SK-N-SH (cell line): ENCODE measurements around the gene OR5F1. TPM values are rescaled to one million over a fixed set of nuclear protein-coding genes. Genes with fewer than 3 reads are reported as not detected.

Experiments used
- CTCF ChIA-PET: fragments of 300-600, 350-600 bp; formaldehyde crosslinking; extraction: SDS; loops from one replicate; lab custom pipeline; 2021; lab: Yijun Ruan, JAX
- POLR2A ChIA-PET: fragments of 350-600 bp; sonication (Branson Sonifier 250); formaldehyde crosslinking; extraction: SDS; loops from one replicate; lab custom pipeline; 2020; ENCODE audit warnings: antibody characterized with exemption, inconsistent platforms; lab: Yijun Ruan, JAX
- DNase-seq: peaks from one replicate; pipeline ENCODE4 v3.0.0; 2012
- H2AFZ ChIP-seq: fragments of 200-600 bp; sonication (generic); 2 replicates; pipeline ENCODE4 v1.8.1; 2016; ENCODE audit warnings: antibody characterized with exemption, mild to moderate bottlenecking, low read depth
- H3F3A ChIP-seq: fragments of 200-600 bp; sonication (generic); replicated peaks from 2 replicates; pipeline ENCODE3; 2016; ENCODE audit warnings: antibody characterized with exemption, mild to moderate bottlenecking; ENCODE audit not compliant: insufficient read depth
- H3K27ac ChIP-seq, 2 experiments: fragments of 200-500 bp in 1 of 2; fragments of 200-600 bp in 1 of 2; sonication (Bioruptor generic) in 1 of 2; sonication (generic), shearing (Covaris generic) in 1 of 2; 2 replicates each; pipeline versions ENCODE4 v1.5.1 to v1.6.1; 2014 to 2016; ENCODE audit warnings: low read depth in 2 of 2, inconsistent platforms in 1 of 2, low read length in 1 of 2, mild to moderate bottlenecking in 1 of 2, mixed read lengths in 1 of 2
- H3K27me3 ChIP-seq: fragments of 200-600 bp; sonication (generic), shearing (Covaris generic); 2 replicates; pipeline ENCODE4 v1.6.1; 2016; ENCODE audit warnings: mixed run types; ENCODE audit not compliant: insufficient read depth
- H3K36me3 ChIP-seq, 2 experiments: fragments of 200-500 bp in 1 of 2; fragments of 200-600 bp in 1 of 2; sonication (Bioruptor generic) in 1 of 2; sonication (generic) in 1 of 2; replicated peaks in 1 of 2; 2 replicates each; pipeline versions ENCODE3 to v1.5.1; 2014 to 2016; ENCODE audit warnings: low read length in 1 of 2, mild to moderate bottlenecking in 1 of 2; ENCODE audit not compliant: insufficient read depth in 2 of 2, control insufficient read depth in 1 of 2
- H3K4me1 ChIP-seq, 2 experiments: fragments of 200-500 bp in 1 of 2; fragments of 200-600 bp in 1 of 2; sonication (Bioruptor generic) in 1 of 2; sonication (generic), shearing (Covaris generic) in 1 of 2; 2 replicates each; pipeline versions ENCODE4 v1.5.1 to v1.6.1; 2014 to 2016; ENCODE audit warnings: low read depth in 1 of 2, low read length in 1 of 2, mixed run types in 1 of 2; ENCODE audit not compliant: insufficient read depth in 2 of 2, control insufficient read depth in 1 of 2
- H3K4me2 ChIP-seq: fragments of 200-600 bp; sonication (generic), shearing (Covaris generic); 2 replicates; pipeline ENCODE4 v1.6.1; 2017; ENCODE audit warnings: mixed run types
- H3K4me3 ChIP-seq, 2 experiments: fragments of 200-500 bp in 1 of 2; fragments of 200-600 bp in 1 of 2; sonication (Bioruptor generic) in 1 of 2; sonication (generic), shearing (Covaris generic) in 1 of 2; 2 replicates each; pipeline versions ENCODE4 v1.5.1 to v1.8.1; 2014 to 2016; ENCODE audit warnings: low read depth in 2 of 2, inconsistent platforms in 1 of 2, low read length in 1 of 2, mild to moderate bottlenecking in 1 of 2, mixed read lengths in 1 of 2, moderate library complexity in 1 of 2
- H3K79me2 ChIP-seq: fragments of 200-600 bp; sonication (generic); 2 replicates; pipeline ENCODE4 v1.8.1; 2017; ENCODE audit warnings: mild to moderate bottlenecking; ENCODE audit not compliant: insufficient read depth
- H3K9ac ChIP-seq: fragments of 200-600 bp; sonication (generic); 2 replicates; pipeline ENCODE4 v1.6.1; 2017; ENCODE audit warnings: mixed run types
- H3K9me2 ChIP-seq: fragments of 200-600 bp; sonication (generic); 2 replicates; pipeline ENCODE4 v1.6.1; 2017; ENCODE audit warnings: mixed run types
- H3K9me3 ChIP-seq: fragments of 200-600 bp; sonication (generic); 2 replicates; pipeline ENCODE4 v1.6.1; 2017; ENCODE audit warnings: mixed run types, mild to moderate bottlenecking, moderate library complexity
- H4K20me1 ChIP-seq: fragments of 200-600 bp; sonication (generic); 2 replicates; pipeline ENCODE4 v1.6.1; 2017; ENCODE audit warnings: mild to moderate bottlenecking, mixed run types; ENCODE audit not compliant: insufficient read depth
- CHD2 ChIP-seq: fragments of 150-350 bp; IDR thresholded peaks from 2 replicates; pipeline ENCODE4 v1.6.1; 2018; ENCODE audit warnings: low read length; ENCODE audit not compliant: partially characterized antibody
- EP300 ChIP-seq, 2 experiments: IDR thresholded peaks; 2 replicates each; pipeline versions ENCODE4 v1.4.0 to v1.6.1; 2012; ENCODE audit warnings: borderline replicate concordance in 1 of 2, low read depth in 1 of 2, low read length in 1 of 2
- EZH2phosphoT487 ChIP-seq: fragments of 200-600 bp; sonication (generic); IDR thresholded peaks from 2 replicates; pipeline ENCODE4 v1.6.1; 2017; ENCODE audit warnings: low read depth, mixed run types, mild to moderate bottlenecking, antibody characterized with exemption, moderate library complexity, borderline replicate concordance
- JUND ChIP-seq: IDR thresholded peaks from 2 replicates; pipeline ENCODE4 v1.4.0; 2012
- MEF2A ChIP-seq: IDR thresholded peaks from 2 replicates; pipeline ENCODE4 v1.4.0; 2012; ENCODE audit warnings: low read depth, borderline replicate concordance
- RAD21 ChIP-seq: IDR thresholded peaks from 2 replicates; pipeline ENCODE4 v1.6.1; 2012; ENCODE audit warnings: mild to moderate bottlenecking, low read length
- RFX5 ChIP-seq: IDR thresholded peaks from 2 replicates; pipeline ENCODE4 v1.6.1; 2012; ENCODE audit warnings: mild to moderate bottlenecking, improper control_type of control experiment, low read length
- SMC3 ChIP-seq: IDR thresholded peaks from 2 replicates; pipeline ENCODE4 v1.6.1; 2012; ENCODE audit warnings: low read depth, low read length, improper control_type of control experiment
- TAF1 ChIP-seq: IDR thresholded peaks from 2 replicates; pipeline ENCODE4 v1.6.1; 2012; ENCODE audit warnings: low read depth, mild to moderate bottlenecking, low read length, moderate library complexity, borderline replicate concordance
- TCF12 ChIP-seq: IDR thresholded peaks from 2 replicates; pipeline ENCODE4 v1.4.0; 2012
- WGBS: methylation state at CpG from one replicate; pipeline ENCODE4 v1.1.6; 2017; ENCODE audit warnings: low lambda C conversion rate; 5-methylcytosine and 5-hydroxymethylcytosine counted together
- polyA plus RNA-seq, 3 experiments: library from polyadenylated mRNA; depleted of rRNA; stranded (reverse); fragments of >200 nt; gene quantifications; 2 replicates each; pipeline ENCODE4 v1.2.3, GENCODE V29; 2012
- TF ChIP-seq, protein P1 (sequence below): fragments of 150-350 bp; IDR thresholded peaks from 2 replicates; pipeline ENCODE4 v1.6.1; 2016; ENCODE audit warnings: mild to moderate bottlenecking, low read depth, low read length
- TF ChIP-seq, protein P2 (sequence below): fragments of 150-350 bp; IDR thresholded peaks from 2 replicates; pipeline ENCODE4 v1.6.1; 2017; ENCODE audit warnings: antibody characterized with exemption, low read length, low read depth, borderline replicate concordance
- TF ChIP-seq, protein P3 (sequence below): IDR thresholded peaks from 2 replicates; pipeline ENCODE4 v1.4.0; 2012; ENCODE audit warnings: low read depth
- TF ChIP-seq, protein P4 (sequence below): IDR thresholded peaks from 2 replicates; pipeline ENCODE4 v1.4.0; 2012; ENCODE audit warnings: low read depth, borderline replicate concordance

OR5F1 gene
- polyA plus RNA-seq, 1 of the 3 experiments (the other 2 are of a cell fraction): not detected

DNA sequence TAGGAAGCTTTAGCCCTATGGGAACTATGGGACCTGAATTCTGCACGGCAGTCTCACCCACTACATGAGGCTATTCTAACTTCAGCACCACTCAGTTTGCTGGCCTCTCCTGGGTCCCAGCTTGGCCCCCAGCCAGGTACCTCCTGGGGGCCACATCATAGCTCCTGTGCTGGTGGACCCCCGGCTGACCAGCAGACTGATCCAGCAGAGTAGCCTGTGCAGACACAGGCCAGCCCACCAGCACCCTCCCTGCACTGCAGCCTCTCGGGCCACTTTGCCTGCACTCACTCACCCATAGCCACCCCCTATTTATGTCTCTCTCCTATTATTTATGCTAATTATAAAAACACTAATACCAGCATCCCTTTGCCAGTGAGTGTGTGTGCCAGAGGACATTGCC is 23.5 kb downstream of the OR5F1 start:
- no peak overlapping the region for H3K27ac ChIP-seq
- H3K9ac ChIP-seq: no peak overlapping the region
- H3K9me3 ChIP-seq: no peaks in the 10 kb centered on the region
- no peaks in the 10 kb centered on the region for H3K79me2 ChIP-seq
- H3K4me1 ChIP-seq: no peaks in the 10 kb centered on the region
- no peak overlapping the region for H2AFZ ChIP-seq
- ChIA-PET POLR2A (no interaction called here), CTCF (no interaction called here)
- TF ChIP-seq MEF2A: no peak
- TF ChIP-seq, protein P1, sequence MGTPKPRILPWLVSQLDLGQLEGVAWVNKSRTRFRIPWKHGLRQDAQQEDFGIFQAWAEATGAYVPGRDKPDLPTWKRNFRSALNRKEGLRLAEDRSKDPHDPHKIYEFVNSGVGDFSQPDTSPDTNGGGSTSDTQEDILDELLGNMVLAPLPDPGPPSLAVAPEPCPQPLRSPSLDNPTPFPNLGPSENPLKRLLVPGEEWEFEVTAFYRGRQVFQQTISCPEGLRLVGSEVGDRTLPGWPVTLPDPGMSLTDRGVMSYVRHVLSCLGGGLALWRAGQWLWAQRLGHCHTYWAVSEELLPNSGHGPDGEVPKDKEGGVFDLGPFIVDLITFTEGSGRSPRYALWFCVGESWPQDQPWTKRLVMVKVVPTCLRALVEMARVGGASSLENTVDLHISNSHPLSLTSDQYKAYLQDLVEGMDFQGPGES: no peak
- TF ChIP-seq, all 33 proteins: peak for 0
- Histone ChIP-seq H3F3A (no peaks in the 10 kb centered on the region), H3K27me3 (no peaks in the 10 kb centered on the region), H3K9me2 (no peaks in the 10 kb centered on the region), H3K36me3 (no peaks in the 10 kb centered on the region), H4K20me1 (no peaks in the 10 kb centered on the region), H3K4me2 (no peak overlapping the region), H3K4me3 (no peak overlapping the region)
- DNase-seq: no peak
- 0% methylated on average over 1 of the region's 3 CpGs for WGBS

DNA sequence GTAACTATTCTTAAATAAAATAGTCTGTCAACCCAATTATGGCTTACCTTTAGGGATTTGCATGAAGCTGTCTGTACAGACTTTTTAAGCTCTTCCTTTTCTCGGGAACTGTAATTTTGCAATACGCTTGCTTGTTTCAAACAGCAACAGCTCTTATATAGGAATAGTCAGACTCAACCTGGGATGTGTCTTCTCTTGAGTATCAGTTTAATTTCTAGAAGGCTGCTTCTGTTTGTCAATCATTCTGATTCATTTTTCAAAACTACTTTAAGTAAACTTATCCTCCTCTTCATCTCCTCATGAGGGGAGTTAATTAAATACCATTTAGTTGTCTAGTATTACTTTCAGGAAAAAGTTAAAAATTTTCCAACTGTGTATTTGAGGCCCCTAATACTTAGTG is 24.6 kb downstream of the OR5F1 start, which contains the start of gene OR10AG1:
Gene OR10AG1, minus strand, starts transcription at position 101 of the 400 bp plus-strand sequence. Its CDS starts 38 bp downstream, at position 63.
- no peak within 1 kb of the TSS for H3K27ac ChIP-seq
- H4K20me1 ChIP-seq: no peaks in the 10 kb centered on the region
- H3K4me1 ChIP-seq: no peaks in the 10 kb centered on the region
- H3K4me3 ChIP-seq: no peak within 1 kb of the TSS
- no peaks in the 10 kb centered on the region for H3K79me2 ChIP-seq
- 0% methylated on average over 2 of the region's 2 CpGs for WGBS
- no peak within 1 kb of the TSS for H3K4me2 ChIP-seq
- TF ChIP-seq TCF12 (no peak), RAD21 (no peak), CHD2 (no peak), EZH2phosphoT487 (no peak), TAF1 (no peak), SMC3 (no peak), EP300 (IDR thresholded peaks at IDR 0.05; ENCODE audit: borderline replicate concordance in 1 of 2, low read depth in 1 of 2, low read length in 1 of 2) (no peak), RFX5 (no peak), JUND (no peak)
- TF ChIP-seq, protein P2, sequence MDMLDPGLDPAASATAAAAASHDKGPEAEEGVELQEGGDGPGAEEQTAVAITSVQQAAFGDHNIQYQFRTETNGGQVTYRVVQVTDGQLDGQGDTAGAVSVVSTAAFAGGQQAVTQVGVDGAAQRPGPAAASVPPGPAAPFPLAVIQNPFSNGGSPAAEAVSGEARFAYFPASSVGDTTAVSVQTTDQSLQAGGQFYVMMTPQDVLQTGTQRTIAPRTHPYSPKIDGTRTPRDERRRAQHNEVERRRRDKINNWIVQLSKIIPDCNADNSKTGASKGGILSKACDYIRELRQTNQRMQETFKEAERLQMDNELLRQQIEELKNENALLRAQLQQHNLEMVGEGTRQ: no peak
- TF ChIP-seq, protein P3, sequence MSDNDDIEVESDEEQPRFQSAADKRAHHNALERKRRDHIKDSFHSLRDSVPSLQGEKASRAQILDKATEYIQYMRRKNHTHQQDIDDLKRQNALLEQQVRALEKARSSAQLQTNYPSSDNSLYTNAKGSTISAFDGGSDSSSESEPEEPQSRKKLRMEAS: no peak
- TF ChIP-seq, protein P4, sequence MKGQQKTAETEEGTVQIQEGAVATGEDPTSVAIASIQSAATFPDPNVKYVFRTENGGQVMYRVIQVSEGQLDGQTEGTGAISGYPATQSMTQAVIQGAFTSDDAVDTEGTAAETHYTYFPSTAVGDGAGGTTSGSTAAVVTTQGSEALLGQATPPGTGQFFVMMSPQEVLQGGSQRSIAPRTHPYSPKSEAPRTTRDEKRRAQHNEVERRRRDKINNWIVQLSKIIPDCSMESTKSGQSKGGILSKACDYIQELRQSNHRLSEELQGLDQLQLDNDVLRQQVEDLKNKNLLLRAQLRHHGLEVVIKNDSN: no peak
- TF ChIP-seq, protein P1: no peak
- TF ChIP-seq, all 33 proteins: peak for 0
- Histone ChIP-seq H3K36me3 (no peaks in the 10 kb centered on the region), H3K27me3 (no peaks in the 10 kb centered on the region), H3K9me2 (no peaks in the 10 kb centered on the region), H2AFZ (no peak within 1 kb of the TSS), H3F3A (no peaks in the 10 kb centered on the region), H3K9me3 (no peaks in the 10 kb centered on the region), H3K9ac (no peak within 1 kb of the TSS)
- ChIA-PET POLR2A (no interaction called here), CTCF (no interaction called here)
- no peak for DNase-seq
